Esophagus (tissue), 2 donors: ENCODE data around the gene PIEZO1. TPM values are rescaled to one million over a fixed set of nuclear protein-coding genes. Genes with fewer than 3 reads are reported as not detected.

Experiments used
- H3K27ac ChIP-seq, 2 donors: one replicate each; pipeline ENCODE4 v1.5.1; 2013; ENCODE audit warnings: low read depth in 2 of 2, mild to moderate bottlenecking in 2 of 2, inconsistent platforms in 1 of 2, low read length in 1 of 2, moderate library complexity in 1 of 2
- H3K27me3 ChIP-seq, 2 donors: one replicate each; pipeline ENCODE4 v1.6.1; 2013; ENCODE audit warnings: low read length in 2 of 2, control low read depth in 1 of 2, mild to moderate bottlenecking in 1 of 2; ENCODE audit not compliant: insufficient read depth in 2 of 2, control insufficient read depth in 1 of 2
- H3K36me3 ChIP-seq, 2 donors: one replicate each; pipeline ENCODE4 v1.6.1; 2013; ENCODE audit warnings: low read length in 1 of 2; ENCODE audit not compliant: control insufficient read depth in 2 of 2, insufficient read depth in 2 of 2
- H3K4me1 ChIP-seq, 2 donors: one replicate each; pipeline ENCODE4 v1.6.1; 2013; ENCODE audit warnings: low read length in 1 of 2; ENCODE audit not compliant: control insufficient read depth in 2 of 2, insufficient read depth in 2 of 2
- H3K4me3 ChIP-seq, 2 donors: one replicate each; pipeline ENCODE4 v1.5.1; 2013; ENCODE audit warnings: low read length in 2 of 2, mild to moderate bottlenecking in 2 of 2, low read depth in 1 of 2, moderate library complexity in 1 of 2
- H3K9me3 ChIP-seq, 2 donors: one replicate each; pipeline ENCODE4 v1.6.1; 2013; ENCODE audit warnings: mild to moderate bottlenecking in 2 of 2, low read depth in 1 of 2, low read length in 1 of 2, moderate library complexity in 1 of 2; ENCODE audit not compliant: control insufficient read depth in 2 of 2, insufficient read depth in 1 of 2
- WGBS, 2 donors: extraction: QIAGEN DNeasy Blood & Tissue Kit; methylation state at CpG; one replicate each; pipeline ENCODE4 v1.1.7; 2013; 5-methylcytosine and 5-hydroxymethylcytosine counted together
- polyA plus RNA-seq, 2 donors: library from polyadenylated mRNA; stranded (reverse); fragments of 200-250 nt; gene quantifications; one replicate each; pipeline ENCODE4 v1.2.3, GENCODE V29; 2013
- donor health status: healthy with polysubstance abuse.
- donor health status: Bipolar disorder and iron deficiency.

Gene PIEZO1
- polyA plus RNA-seq, 2 donors = 102 to 172 TPM

DNA sequence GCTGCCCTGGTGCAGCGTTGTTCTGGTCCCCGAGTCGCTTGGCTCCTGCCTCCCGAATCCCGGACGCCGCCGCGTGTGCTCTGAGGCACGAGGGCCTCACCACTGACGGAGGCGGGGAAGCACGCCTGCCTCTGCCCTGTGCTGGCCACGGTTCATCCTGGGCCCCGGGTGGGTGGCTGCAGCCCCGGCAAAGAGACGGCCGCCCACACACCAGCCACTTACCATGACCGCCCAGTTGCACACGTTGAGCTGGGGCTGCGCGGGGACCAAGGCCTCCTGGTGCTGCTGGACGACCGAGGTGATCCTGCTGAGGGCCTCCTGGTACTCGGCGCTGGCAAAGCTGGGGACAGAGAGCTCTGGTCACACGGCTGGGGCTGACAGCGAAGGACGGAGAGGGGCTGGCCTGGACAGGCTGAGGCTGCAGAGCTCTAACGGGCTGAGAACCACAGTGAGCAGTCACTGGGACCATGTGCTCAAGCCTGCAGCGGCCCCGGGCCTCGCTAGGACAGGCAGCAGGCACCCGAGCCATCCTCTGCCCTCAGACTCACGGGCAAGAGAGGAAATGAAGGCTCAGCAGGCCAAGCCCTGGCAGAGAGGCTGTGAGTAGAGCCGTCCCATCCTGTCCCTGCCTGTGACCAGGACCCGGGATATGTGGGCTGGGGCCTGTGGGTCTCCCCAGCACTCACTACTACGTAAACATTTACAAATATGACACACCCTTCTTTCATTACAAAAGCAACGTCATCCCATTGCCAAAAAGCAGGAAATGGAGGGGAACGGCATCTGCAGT, 33.0 kb upstream of the PIEZO1 start:
- Histone ChIP-seq H3K27me3 (no peaks in the 10 kb centered on the region), H3K36me3 (peaks cover 0 to 17% of the 10 kb centered on the region in 2 donors), H3K27ac (no peak overlapping the region), H3K4me3 (no peak overlapping the region), H3K9me3 (no peaks in the 10 kb centered on the region), H3K4me1 (peaks cover 1 to 8% of the 10 kb centered on the region in 2 donors)
- WGBS, 2 donors = 79 to 86% methylated on average over 39 to 40 of the region's 40 CpGs

- Histone ChIP-seq H3K4me1 (peaks cover 3 to 8% of the 10 kb centered on the region in 2 donors), H3K27ac (no peak overlapping the region), H3K36me3 (peaks cover 0 to 9% of the 10 kb centered on the region in 2 donors), H3K27me3 (no peaks in the 10 kb centered on the region), H3K4me3 (no peak overlapping the region), H3K9me3 (no peaks in the 10 kb centered on the region)
- 56 to 68% methylated on average over 41 of the region's 41 CpGs for WGBS, 2 donors
These were observed 31.9 kb upstream of the PIEZO1 start for GRCh38 chr16:88816736-88817535.

DNA sequence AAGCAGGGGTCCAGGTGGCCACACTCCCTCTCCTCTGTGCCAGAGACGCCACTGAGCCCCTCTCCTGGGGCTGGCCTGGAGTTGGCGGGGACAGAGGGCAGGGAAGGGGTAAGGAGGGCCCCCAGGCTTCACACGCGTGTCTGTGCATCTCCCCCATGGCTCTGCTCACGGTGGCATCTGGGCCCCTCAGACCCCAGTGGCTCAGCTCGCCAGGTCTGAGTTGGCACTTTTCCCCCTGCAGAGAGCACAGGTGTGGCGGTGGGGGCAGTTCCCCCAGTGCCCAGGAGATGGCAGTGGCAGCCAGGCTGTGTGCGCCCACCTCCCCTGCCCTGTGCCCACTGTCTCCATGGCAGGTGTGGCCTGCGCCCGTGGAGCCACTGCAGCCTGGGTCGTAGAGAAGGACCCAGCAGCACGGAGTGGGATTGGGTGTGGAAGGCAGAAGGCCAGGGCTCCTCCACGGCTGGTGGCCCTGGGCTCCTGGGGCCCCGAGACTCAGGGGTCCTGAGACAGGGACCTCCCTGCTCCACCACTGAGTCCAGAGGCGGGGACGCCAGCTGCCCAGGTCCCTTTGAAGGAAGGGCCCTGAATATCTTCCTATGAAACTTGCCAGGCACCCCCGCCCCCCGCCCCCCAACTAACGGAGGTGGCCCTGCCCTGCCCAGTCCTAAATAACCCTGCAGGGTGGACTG, 31.0 kb upstream of the PIEZO1 start:
- peaks cover 3 to 8% of the 10 kb centered on the region in 2 donors for H3K4me1 ChIP-seq
- peaks cover 0 to under 1% of the 10 kb centered on the region in 2 donors for H3K36me3 ChIP-seq
- no peak overlapping the region for H3K27ac ChIP-seq
- no peaks in the 10 kb centered on the region for H3K27me3 ChIP-seq
- no peak overlapping the region for H3K4me3 ChIP-seq
- WGBS, 2 donors = 49 to 55% methylated on average over 17 to 19 of the region's 19 CpGs
- no peaks in the 10 kb centered on the region for H3K9me3 ChIP-seq

GRCh38 chr16:88815227-88815626, 30.2 kb upstream of the PIEZO1 start:
- peaks cover 0 to under 1% of the 10 kb centered on the region in 2 donors for H3K36me3 ChIP-seq
- H3K9me3 ChIP-seq = no peaks in the 10 kb centered on the region
- 83 to 88% methylated on average over 10 of the region's 10 CpGs for WGBS, 2 donors
- no peak overlapping the region for H3K27ac ChIP-seq
- H3K4me1 ChIP-seq = peaks cover 9 to 16% of the 10 kb centered on the region in 2 donors
- no peaks in the 10 kb centered on the region for H3K27me3 ChIP-seq
- H3K4me3 ChIP-seq = no peak overlapping the region

DNA sequence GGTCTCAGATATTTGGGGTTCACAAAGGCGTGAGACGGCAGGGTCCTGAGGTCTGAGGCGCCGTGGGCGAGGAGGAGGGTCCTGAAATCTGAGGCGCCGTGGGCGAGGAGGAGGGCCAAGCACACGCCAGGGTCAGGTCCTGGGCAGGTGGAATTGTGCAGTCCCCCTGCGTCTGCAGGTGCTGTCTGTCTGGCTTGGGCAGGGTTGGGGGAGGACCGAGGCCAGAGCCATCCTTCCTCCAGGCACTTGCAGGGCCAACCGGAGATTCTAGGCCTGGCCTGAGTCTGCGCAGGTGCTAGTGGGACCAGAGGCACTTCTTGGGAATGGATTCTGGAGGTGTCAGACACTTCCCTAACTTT, 29.1 kb upstream of the PIEZO1 start:
- 79 to 82% methylated on average over 13 of the region's 13 CpGs for WGBS, 2 donors
- H3K9me3 ChIP-seq = no peaks in the 10 kb centered on the region

GRCh38 chr16:88813269-88814143, 28.5 kb upstream of the PIEZO1 start:
- H3K4me3 ChIP-seq = no peak overlapping the region
- H3K4me1 ChIP-seq = peaks cover 11 to 23% of the 10 kb centered on the region in 2 donors

More for the DNA sequence above, 29.1 kb upstream of the PIEZO1 start:
- Histone ChIP-seq H3K4me1 (peaks cover 11 to 23% of the 10 kb centered on the region in 2 donors), H3K27me3 (no peaks in the 10 kb centered on the region), H3K27ac (no peak overlapping the region), H3K4me3 (no peak overlapping the region), H3K36me3 (peaks cover 0 to 10% of the 10 kb centered on the region in 2 donors)

GRCh38 chr16:88812513-88813268, 27.7 kb upstream of the PIEZO1 start:
- Histone ChIP-seq H3K36me3 (peaks cover 0 to 18% of the 10 kb centered on the region in 2 donors), H3K4me3 (peak overlapping the region; percentile 57 to 83), H3K9me3 (no peaks in the 10 kb centered on the region), H3K27me3 (no peaks in the 10 kb centered on the region), H3K27ac (peak overlapping the region; percentile 86 to 95), H3K4me1 (peaks cover 11 to 26% of the 10 kb centered on the region in 2 donors)
- whole genome bisulfite sequencing, 2 donors = 44% methylated on average over 37 of the region's 37 CpGs

More at GRCh38 chr16:88813269-88814143, 28.5 kb upstream of the PIEZO1 start:
- no peaks in the 10 kb centered on the region for H3K9me3 ChIP-seq
- peaks cover 0 to 13% of the 10 kb centered on the region in 2 donors for H3K36me3 ChIP-seq
- peak overlapping the region in 1 of 2 donors; percentile 5 for H3K27ac ChIP-seq
- no peaks in the 10 kb centered on the region for H3K27me3 ChIP-seq
- WGBS, 2 donors = 54 to 61% methylated on average over 26 of the region's 26 CpGs

- no peaks in the 10 kb centered on the region for H3K27me3 ChIP-seq
- H3K4me3 ChIP-seq = peak within 1 kb of the TSS; percentile 57 to 83
- WGBS, 2 donors = 0 to 1% methylated on average over 62 to 84 of the region's 84 CpGs
- H3K27ac ChIP-seq = peak within 1 kb of the TSS; percentile 86 to 95
- peaks cover 0 to 25% of the 10 kb centered on the region in 2 donors for H3K36me3 ChIP-seq
- peaks cover 11 to 26% of the 10 kb centered on the region in 2 donors for H3K4me1 ChIP-seq
- no peaks in the 10 kb centered on the region for H3K9me3 ChIP-seq
These were observed 26.9 kb upstream of the PIEZO1 start, which contains the start of gene APRT for GRCh38 chr16:88811769-88812512. TSS of gene APRT (minus strand) at chr16:88811928. CDS start at chr16:88811899, 29 bp downstream.
